ENCODE data around the gene C1QTNF1.
"Not testable (repeated sequence)": the region's sequence is repeated elsewhere in the genome, so short reads cannot be mapped to it uniquely, and the experiment has no call there.

C1QTNF1 gene

GRCh38 chr17:79006794-79007503 lies 17.0 kb upstream of the C1QTNF1 start:
- DNase-seq: no peak

- DNase-seq: no peak
Measured at GRCh38 chr17:79007504-79008381, 16.2 kb upstream of the C1QTNF1 start.

GRCh38 chr17:79008666-79009387 lies 15.1 kb upstream of the C1QTNF1 start:
- DNase-seq: no peak

DNA sequence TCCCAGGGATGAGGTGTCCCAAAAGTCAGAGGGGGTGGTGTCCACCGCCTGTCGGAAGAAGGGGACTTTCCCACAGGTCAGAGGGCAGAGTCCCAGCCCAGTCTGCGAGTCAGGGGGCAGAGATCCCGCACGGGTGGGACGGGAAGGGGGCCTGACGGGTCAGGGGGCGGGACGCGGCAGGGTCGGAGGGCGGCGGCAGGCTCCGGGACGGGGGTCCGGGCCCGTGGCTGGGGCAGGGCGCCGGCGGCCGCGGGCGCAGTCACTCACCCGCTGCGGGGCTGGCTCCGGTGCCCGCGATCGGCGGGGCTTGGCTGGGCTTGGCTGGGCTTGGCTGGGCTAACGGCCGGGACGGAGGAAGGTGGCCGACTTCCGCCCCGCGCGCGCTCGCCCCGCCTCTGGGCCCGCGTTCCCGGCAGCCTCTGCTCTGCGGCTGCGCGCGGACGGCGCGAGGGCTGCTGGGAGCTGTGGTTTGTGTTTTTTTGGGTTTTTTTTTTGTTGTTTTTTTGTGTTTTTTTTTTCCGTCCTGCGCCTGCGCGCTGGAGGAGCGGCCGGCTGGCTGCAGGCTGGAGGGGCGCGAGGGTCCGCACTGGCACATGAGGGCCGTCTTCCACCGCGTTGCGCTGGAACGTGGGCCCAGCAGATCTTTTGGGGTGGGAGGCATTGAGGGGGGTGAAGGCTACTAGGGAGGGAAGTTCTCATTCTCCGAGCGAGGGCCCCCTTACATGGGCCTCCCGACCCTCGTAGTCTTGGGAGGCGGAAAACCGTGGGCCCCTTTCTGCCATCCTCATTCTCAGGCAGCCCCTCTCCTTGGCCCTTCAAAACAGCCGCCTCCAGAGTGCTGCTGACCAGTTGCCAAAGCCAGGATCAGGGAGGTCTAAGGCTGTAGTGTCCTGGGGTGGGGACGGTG lies 14.3 kb upstream of the C1QTNF1 start, which contains the start of gene CANT1:
CANT1 (minus strand) TSS at position 368 of the 907 bp plus-strand sequence. CDS start 12,142 bp downstream, outside the sequence.
- no peak for DNase-seq

DNA sequence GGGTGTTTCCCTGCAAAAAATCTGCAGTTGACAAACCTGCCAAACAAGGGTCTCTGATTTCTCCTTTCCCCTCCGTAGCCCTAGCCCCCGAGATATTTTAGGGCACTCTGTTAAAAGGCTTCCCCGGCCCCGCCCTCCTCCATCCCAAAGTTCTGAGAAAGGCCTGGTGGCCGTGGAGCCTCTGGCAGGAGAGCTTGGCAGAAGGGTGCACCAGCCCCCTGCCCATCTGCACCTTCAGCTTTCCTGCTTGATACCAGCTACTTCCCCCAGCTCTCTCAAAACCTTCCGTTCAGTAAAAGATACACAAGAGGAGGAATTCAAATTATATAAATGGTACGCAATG lies 13.7 kb upstream of the C1QTNF1 start:
- DNase-seq: no peak

DNA sequence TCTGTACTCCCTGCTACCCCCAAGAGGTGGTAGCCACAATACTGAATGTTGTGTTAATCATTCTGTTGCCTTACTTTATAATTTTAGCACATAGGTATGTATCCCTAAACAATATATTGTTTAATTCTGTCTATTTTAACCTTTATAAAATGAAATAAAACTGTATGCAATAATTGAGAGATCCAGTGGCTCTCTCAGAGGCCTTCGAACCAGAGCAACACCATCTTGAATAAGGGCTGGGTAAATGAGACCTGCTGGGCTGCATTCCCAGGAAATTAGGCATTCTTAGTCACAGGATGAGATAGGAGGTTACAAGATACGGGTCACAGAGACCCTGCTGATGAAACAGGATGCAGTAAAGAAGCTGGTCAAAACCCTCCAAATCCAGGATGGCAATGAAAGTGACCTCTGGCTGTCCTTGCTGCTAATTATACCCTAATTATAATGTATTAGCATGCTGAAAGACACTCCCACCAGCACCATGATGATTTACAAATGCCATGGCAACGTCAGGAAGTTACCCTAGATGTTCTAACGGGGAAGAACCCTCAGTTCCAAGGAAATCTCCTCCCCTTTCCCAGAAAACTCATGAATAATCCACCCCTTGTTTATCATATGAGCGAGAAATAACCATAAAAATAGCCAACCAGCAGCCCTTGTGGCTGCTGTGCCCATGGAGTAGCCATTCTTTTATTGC lies 12.4 kb upstream of the C1QTNF1 start:
- DNase-seq: no peak

GRCh38 chr17:79012563-79013134 lies 11.3 kb upstream of the C1QTNF1 start:
- no peak for DNase-seq

GRCh38 chr17:79014158-79014758 lies 9.7 kb upstream of the C1QTNF1 start:
- no peak for DNase-seq

- DNase-seq: no peak
Measured at GRCh38 chr17:79017546-79018369, 6.2 kb upstream of the C1QTNF1 start.

DNA sequence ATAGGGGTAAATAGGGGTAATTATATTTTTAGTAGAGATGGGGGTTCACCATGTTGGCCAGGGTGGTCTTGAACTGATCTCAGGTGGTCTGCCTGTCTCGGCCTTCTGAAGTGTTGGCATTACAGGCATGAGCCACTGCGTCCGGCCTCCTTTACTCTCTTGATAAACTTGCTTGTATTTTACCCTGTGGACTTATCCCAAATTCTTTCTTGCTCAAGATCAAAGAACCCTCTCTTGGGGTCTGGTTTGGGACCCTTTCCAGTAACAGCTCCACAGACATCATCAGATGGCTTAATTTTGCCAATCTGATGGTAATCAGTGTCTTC lies 5.6 kb upstream of the C1QTNF1 start:
- DNase-seq: no peak

GRCh38 chr17:79019261-79019631 lies 4.7 kb upstream of the C1QTNF1 start:
- DNase-seq: no peak

GRCh38 chr17:79019632-79020584 lies 4.1 kb upstream of the C1QTNF1 start:
- no peak for DNase-seq

DNA sequence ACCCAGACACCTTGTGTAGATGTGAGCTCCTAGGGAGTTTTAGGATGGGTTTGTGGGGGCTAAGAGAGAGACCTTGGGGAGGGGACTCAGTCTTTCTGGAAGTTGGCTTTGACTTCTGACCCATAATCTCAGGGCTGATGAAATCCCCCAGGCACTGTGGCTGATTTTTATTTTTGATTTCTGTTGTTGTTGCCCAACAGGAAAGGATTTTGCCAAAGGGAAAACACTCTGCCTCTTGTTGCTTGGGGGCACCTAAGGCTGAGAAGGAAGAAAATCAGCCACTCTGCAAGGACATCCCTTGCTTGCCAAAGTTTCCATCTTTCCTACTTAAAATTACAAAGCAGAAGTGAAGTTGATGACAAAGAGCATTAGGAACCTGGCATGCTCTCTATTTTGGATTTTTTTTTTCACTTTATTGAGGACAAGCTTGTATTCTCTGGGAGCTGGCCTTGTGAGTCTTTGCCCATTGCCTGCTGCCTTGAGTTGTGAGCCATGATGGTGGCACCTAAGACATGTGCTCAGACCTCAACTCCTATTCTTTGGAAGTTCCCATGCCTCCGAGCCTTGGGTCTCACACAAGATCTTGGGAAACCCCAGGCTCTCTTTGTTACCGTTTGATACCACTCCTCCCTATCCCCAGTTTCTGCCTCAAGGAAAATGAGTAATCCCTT lies 3.2 kb upstream of the C1QTNF1 start:
- DNase-seq: no peak

- not testable (repeated sequence) for DNase-seq
Measured at GRCh38 chr17:79021929-79022328, 2.0 kb upstream of the C1QTNF1 start.

- DNase-seq: no peak
Measured at GRCh38 chr17:79022507-79022991, 1.4 kb upstream of the C1QTNF1 start.

GRCh38 chr17:79023180-79023705 lies 726 bp upstream of the C1QTNF1 start:
- no peak for DNase-seq

DNA sequence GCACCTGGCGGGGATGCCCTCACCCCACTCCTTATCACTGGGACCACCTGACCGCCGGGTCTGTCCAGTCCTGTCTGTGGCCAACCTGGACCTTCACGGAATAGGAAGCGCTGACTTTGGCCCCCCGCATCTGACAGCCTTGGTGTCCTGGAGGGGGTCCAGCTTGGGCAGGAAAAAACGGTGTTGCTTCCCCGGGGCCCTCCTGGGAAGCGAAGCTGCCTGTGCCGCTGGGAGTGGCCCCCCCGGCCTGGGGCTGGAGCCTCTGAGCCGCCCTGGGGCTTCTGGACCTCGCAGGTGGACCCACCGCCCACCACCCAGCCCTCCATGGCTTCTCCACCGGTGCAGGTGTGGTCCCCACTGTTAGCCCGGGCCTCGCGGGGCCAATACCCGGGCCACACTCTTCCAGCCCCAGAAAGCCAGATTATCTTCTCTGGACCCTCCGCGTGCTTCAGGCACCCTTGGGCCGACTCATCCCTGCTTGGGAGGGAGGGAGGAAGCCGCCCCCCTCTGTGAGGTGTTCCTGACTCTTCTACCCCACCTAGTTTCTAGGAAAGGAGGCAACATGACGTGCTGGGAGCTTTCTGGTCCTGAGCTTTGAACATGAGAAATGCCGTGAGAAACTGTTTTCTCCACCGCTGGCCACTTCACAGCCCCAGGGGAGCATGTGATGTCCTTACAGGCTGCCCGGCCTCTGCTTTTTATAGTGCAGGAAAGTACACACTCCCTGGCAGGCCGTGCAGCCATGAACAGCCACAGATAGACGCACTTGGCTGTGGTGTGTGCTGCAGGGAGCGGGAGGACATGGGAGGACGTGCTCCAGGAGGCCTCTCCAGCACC lies 1.1 kb downstream of the C1QTNF1 start:
- no peak for DNase-seq
